Omental fat pad (tissue), 4 donors: ENCODE results near the gene SPHK1. TPM values are rescaled to one million over a fixed set of nuclear protein-coding genes. Genes with fewer than 3 reads are reported as not detected.

Experiments
- ATAC-seq: fragments of 150-250 bp; one replicate; pipeline ENCODE4 v1.9.1; 2016; ENCODE audit warnings: mild to moderate bottlenecking, moderate library complexity; ENCODE audit not compliant: low FRiP score
- DNase-seq: peaks from one replicate; pipeline ENCODE4 v3.0.0-alpha.2; 2019; ENCODE audit warnings: low spot score
- CTCF ChIP-seq, 3 donors: fragments of 450-650 bp; IDR thresholded peaks; one replicate each; pipeline ENCODE4 v1.5.1; 2016 to 2017; ENCODE audit warnings: antibody characterized with exemption in 3 of 3, mild to moderate bottlenecking in 3 of 3, moderate library complexity in 2 of 3
- total RNA-seq, 4 donors: library from RNA; depleted of rRNA; stranded (reverse); fragments of >200 nt; gene quantifications; one replicate each; pipeline ENCODE4 v1.1.0, GENCODE V29; 2016

The SPHK1 gene
- total RNA-seq, 4 donors from 2014 or later: 8.7 to 107 (median 17.5) TPM

DNA sequence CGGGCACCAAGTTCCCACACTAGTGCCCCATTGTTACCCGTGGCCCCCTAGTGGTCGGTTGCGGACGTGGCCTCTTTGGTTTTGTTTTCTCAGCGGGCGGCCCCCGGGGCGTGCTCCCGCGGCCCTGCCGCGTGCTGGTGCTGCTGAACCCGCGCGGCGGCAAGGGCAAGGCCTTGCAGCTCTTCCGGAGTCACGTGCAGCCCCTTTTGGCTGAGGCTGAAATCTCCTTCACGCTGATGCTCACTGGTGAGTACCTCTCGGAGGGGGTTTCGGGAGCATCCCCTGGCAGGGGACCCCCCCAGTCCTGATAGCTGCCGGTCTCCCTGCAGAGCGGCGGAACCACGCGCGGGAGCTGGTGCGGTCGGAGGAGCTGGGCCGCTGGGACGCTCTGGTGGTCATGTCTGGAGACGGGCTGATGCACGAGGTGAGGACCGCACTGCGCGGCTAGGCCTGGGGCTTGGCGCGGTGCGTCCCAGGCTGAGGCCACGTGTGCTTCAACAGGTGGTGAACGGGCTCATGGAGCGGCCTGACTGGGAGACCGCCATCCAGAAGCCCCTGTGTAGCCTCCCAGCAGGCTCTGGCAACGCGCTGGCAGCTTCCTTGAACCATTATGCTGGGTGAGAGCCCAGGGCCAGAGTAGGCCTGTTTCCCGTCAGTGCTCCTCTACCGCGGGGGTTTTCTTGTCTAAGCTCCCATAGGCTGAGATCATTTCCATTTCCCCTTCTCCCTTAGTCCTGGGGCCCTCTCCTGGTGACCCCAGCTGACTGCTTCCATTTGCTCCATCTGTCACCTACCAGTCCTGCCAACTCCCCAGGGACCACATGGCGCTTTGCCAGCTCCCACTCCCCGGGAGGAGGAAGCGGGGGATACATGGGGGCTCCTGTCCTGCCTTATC lies 1.7 kb downstream of the SPHK1 start:
- peak in 2 of 3 donors; percentile 57 to 59 for TF ChIP-seq CTCF (IDR thresholded peaks at IDR 0.05)
- ATAC-seq: no peak
- DNase-seq: peak; percentile 85

- no peak for ATAC-seq
- TF ChIP-seq CTCF (IDR thresholded peaks at IDR 0.05): no peak
- no peak for DNase-seq
Measured at GRCh38 chr17:76386966-76387765, 2.8 kb downstream of the SPHK1 start.

DNA sequence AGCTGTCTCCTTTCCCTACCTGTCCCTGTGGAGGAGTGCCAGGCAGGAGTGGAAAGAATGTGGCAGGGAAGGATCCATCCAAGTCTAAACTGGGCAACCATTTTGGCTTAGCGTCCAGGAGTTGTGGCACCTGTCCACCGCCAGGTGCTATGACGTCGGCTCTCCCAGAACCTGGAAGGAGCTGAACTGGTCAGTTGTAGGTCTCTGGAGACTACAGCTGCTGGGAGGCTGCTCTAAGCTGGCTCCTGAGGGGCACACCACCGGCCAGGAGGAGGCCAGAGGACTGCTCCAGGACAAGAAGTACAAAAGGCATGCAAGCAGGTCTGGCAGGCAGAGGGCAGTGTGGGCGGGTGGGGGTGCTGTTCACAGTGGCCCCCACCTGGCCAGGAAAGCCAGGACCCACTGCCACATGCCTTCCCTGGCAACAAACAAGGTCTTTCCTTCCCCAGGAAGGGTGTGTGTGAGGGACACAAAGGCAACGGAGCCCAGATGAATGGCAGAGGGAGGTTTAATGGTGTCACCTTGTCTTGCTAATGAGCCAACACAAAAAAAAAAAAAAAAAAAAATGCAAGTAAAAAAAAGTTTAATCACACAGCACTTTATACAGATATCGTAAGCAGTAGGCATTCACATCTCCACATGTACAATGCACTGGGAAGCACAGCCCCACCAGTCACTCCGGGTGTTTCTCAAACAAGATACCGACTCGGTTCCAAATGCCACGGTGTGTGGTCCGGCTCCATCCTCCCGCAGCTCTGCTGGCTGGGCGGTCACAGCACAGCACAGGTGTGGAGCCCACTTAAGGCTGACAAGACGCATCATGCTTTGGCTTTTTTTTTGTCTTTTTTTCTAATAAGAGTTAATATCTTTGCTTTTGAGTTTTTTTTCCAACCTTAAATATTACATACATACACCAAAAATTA lies 4.8 kb downstream of the SPHK1 start:
- no peak for TF ChIP-seq CTCF (IDR thresholded peaks at IDR 0.05)
- DNase-seq (no peak), ATAC-seq (no peak)

DNA sequence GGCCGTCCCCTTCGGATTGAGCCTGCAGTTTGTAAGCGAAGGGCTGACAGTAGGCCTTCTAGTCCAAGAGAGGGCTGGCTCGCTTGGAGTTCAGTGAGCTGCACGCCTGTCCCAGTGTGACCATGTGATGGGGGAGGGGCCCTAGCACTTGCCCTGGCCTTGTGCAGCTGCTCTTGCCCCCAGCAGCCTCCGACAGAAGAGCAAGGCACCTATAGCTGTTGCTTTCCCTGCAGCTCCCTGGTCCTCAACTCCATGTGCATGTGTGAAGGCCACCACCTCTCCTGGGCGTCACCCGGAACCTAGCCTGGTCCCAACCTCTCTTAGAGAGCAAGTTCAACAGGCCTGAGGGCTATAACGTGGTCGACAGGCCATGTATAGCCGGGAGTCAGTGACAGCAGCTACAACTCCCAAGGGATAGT lies 5.6 kb downstream of the SPHK1 start:
- no peak for DNase-seq
- TF ChIP-seq CTCF (IDR thresholded peaks at IDR 0.05): no peak
- ATAC-seq: no peak

- no peak for TF ChIP-seq CTCF (IDR thresholded peaks at IDR 0.05)
- DNase-seq: no peak
- no peak for ATAC-seq
Measured at GRCh38 chr17:76391200-76391715, 6.8 kb downstream of the SPHK1 start.

- DNase-seq: no peak
- no peak for TF ChIP-seq CTCF (IDR thresholded peaks at IDR 0.05)
- ATAC-seq: no peak
Measured at GRCh38 chr17:76394166-76394565, 9.8 kb downstream of the SPHK1 start.
